DOHH2 (cell line): ENCODE measurements around the gene TTLL13.

Experiments
- H3F3A ChIP-seq: fragments of 200-600 bp; sonication (generic), shearing (Covaris generic); 2 replicates; pipeline ENCODE4 v1.6.0; 2016; ENCODE audit warnings: antibody characterized with exemption, mild to moderate bottlenecking; ENCODE audit not compliant: control insufficient read depth, insufficient read depth
- H3K27ac ChIP-seq: fragments of 200-600 bp; sonication (generic); 2 replicates; pipeline ENCODE4 v1.5.1; 2014; ENCODE audit warnings: low read depth, mild to moderate bottlenecking, low read length, moderate library complexity
- H3K27me3 ChIP-seq: fragments of 200-600 bp; sonication (generic); 2 replicates; pipeline ENCODE4 v1.6.1; 2014; ENCODE audit warnings: mild to moderate bottlenecking, low read length, mixed read lengths; ENCODE audit not compliant: control insufficient read depth
- H3K36me3 ChIP-seq: fragments of 200-600 bp; sonication (generic); 2 replicates; pipeline ENCODE4 v1.6.1; 2014; ENCODE audit warnings: mild to moderate bottlenecking, low read length, moderate library complexity, mixed read lengths; ENCODE audit not compliant: control insufficient read depth
- H3K4me1 ChIP-seq: fragments of 200-600 bp; sonication (generic); 2 replicates; pipeline ENCODE4 v1.6.1; 2014; ENCODE audit warnings: mild to moderate bottlenecking, low read length, mixed read lengths; ENCODE audit not compliant: control insufficient read depth
- H3K4me2 ChIP-seq: fragments of 200-600 bp; sonication (generic); 2 replicates; pipeline ENCODE4 v1.6.0; 2014; ENCODE audit warnings: mild to moderate bottlenecking, low read length, moderate library complexity
- H3K4me3 ChIP-seq: fragments of 200-600 bp; sonication (generic); 2 replicates; pipeline ENCODE4 v1.5.1; 2014; ENCODE audit warnings: mild to moderate bottlenecking, low read length, mixed read lengths
- H3K79me2 ChIP-seq: fragments of 200-600 bp; sonication (generic); 2 replicates; pipeline ENCODE4 v1.6.1; 2014; ENCODE audit warnings: mild to moderate bottlenecking, low read length, mixed read lengths; ENCODE audit not compliant: control insufficient read depth
- H3K9me2 ChIP-seq: fragments of 200-600 bp; sonication (generic); replicated peaks from 2 replicates; pipeline ENCODE4 v1.6.1; 2014; ENCODE audit warnings: mild to moderate bottlenecking, low read length, mixed read lengths; ENCODE audit not compliant: control insufficient read depth
- H3K9me3 ChIP-seq: fragments of 200-600 bp; sonication (generic); 2 replicates; pipeline ENCODE4 v1.6.1; 2014; ENCODE audit warnings: antibody characterized with exemption, low read length, mixed read lengths; ENCODE audit not compliant: control insufficient read depth, insufficient read depth
- H4K20me1 ChIP-seq: fragments of 200-600 bp; sonication (generic); 2 replicates; pipeline ENCODE4 v1.6.0; 2014; ENCODE audit warnings: low read depth, mild to moderate bottlenecking, antibody characterized with exemption, low read length, moderate library complexity; ENCODE audit not compliant: control insufficient read depth, insufficient read depth
- CTCF ChIP-seq: fragments of 200-600 bp; sonication (generic); IDR thresholded peaks from one replicate; pipeline ENCODE4 v1.5.1; 2014; ENCODE audit warnings: antibody characterized with exemption, mild to moderate bottlenecking, low read depth, low read length; ENCODE audit not compliant: poor library complexity, severe bottlenecking
- EZH2phosphoT487 ChIP-seq: fragments of 200-600 bp; sonication (generic); IDR thresholded peaks from 2 replicates; pipeline ENCODE4 v1.6.1; 2017; ENCODE audit warnings: borderline replicate concordance, mild to moderate bottlenecking, antibody characterized with exemption, low read length, moderate library complexity, mixed read lengths

Gene TTLL13

GRCh38 chr15:90217671-90218394 lies 31.5 kb upstream of the TTLL13 start:
- no peak overlapping the region for H3K4me3 ChIP-seq
- H3K27me3 ChIP-seq, result no peaks in the 10 kb centered on the region
- H3K27ac ChIP-seq, result no peak overlapping the region

GRCh38 chr15:90219421-90220141 lies 29.8 kb upstream of the TTLL13 start:
- no peaks in the 10 kb centered on the region for H3K79me2 ChIP-seq
- 0 out of 2 replicates have a peak, but pooled peaks cover 2% of the 10 kb centered on the region for H3K36me3 ChIP-seq
- no peaks in the 10 kb centered on the region for H3K27me3 ChIP-seq
- no peaks in the 10 kb centered on the region for H4K20me1 ChIP-seq
- no peak overlapping the region for H3K4me2 ChIP-seq
- no peaks in the 10 kb centered on the region for H3K9me3 ChIP-seq
- peaks cover 42% of the 10 kb centered on the region for H3K4me1 ChIP-seq
- H3K9me2 ChIP-seq, result no peaks in the 10 kb centered on the region
- no peak overlapping the region for H3K27ac ChIP-seq
- TF ChIP-seq CTCF (peak; percentile 90), EZH2phosphoT487 (no peak)
- H3K4me3 ChIP-seq, result no peak overlapping the region
- H3F3A ChIP-seq, result no peaks in the 10 kb centered on the region; the same call in 1 of the 2 replicates

More at GRCh38 chr15:90217671-90218394, 31.5 kb upstream of the TTLL13 start:
- no peak overlapping the region for H3K4me2 ChIP-seq
- no peaks in the 10 kb centered on the region for H3K79me2 ChIP-seq
- H3K9me3 ChIP-seq, result no peaks in the 10 kb centered on the region
- no peaks in the 10 kb centered on the region; the same call in 1 of the 2 replicates for H3F3A ChIP-seq
- TF ChIP-seq EZH2phosphoT487 (no peak), CTCF (no peak)
- no peaks in the 10 kb centered on the region for H3K9me2 ChIP-seq
- 0 out of 2 replicates have a peak, but pooled peaks cover 2% of the 10 kb centered on the region for H3K36me3 ChIP-seq
- H3K4me1 ChIP-seq, result peaks cover 55% of the 10 kb centered on the region
- H4K20me1 ChIP-seq, result no peaks in the 10 kb centered on the region

GRCh38 chr15:90221246-90221900 lies 28.0 kb upstream of the TTLL13 start:
- TF ChIP-seq CTCF, result peak; percentile 69
- no peak for TF ChIP-seq EZH2phosphoT487
- peaks cover 26% of the 10 kb centered on the region for H3K4me1 ChIP-seq
- no peaks in the 10 kb centered on the region for H3K9me2 ChIP-seq
- H4K20me1 ChIP-seq, result no peaks in the 10 kb centered on the region
- no peaks in the 10 kb centered on the region for H3K27me3 ChIP-seq
- H3K36me3 ChIP-seq, result peaks cover 4% of the 10 kb centered on the region; the same call in 1 of the 2 replicates
- no peaks in the 10 kb centered on the region for H3K79me2 ChIP-seq
- H3K4me3 ChIP-seq, result no peak overlapping the region
- H3K27ac ChIP-seq, result no peak overlapping the region
- H3F3A ChIP-seq, result no peaks in the 10 kb centered on the region
- H3K4me2 ChIP-seq, result 0 out of 2 replicates have a peak overlapping the region, but pooled peaks have one; percentile 36
- H3K9me3 ChIP-seq, result no peaks in the 10 kb centered on the region
